GM12878 (cell line): ENCODE data around the gene PLEKHS1. TPM values are rescaled to one million over a fixed set of nuclear protein-coding genes. Genes with fewer than 3 reads are reported as not detected.

Experiments
- ATAC-seq: fragments of 200-7000 bp; cut with Tn5 transposase; 3 replicates; pipeline ENCODE4 v1.9.1; 2020; ENCODE audit warnings: mild to moderate bottlenecking, moderate library complexity
- BruUV-seq: library from RNA; stranded (reverse); fragments of 400-500 nt; replicated peaks from 2 replicates; lab custom pipeline; 2021; lab: Mats Ljungman, UMichigan
- CTCF ChIA-PET: fragments of 300-600 bp; sonication (Branson Sonifier 250); formaldehyde crosslinking; extraction: SDS; loops from one replicate; lab custom pipeline; 2021; ENCODE audit warnings: inconsistent platforms; lab: Yijun Ruan, JAX
- POLR2A ChIA-PET: fragments of 350-600 bp; formaldehyde crosslinking; extraction: SDS; loops from one replicate; lab custom pipeline; 2021; ENCODE audit warnings: inconsistent platforms; lab: Charles Lee
- RAD21 ChIA-PET: fragments of 300-600 bp; sonication (Branson Sonifier 250); formaldehyde crosslinking; loops from one replicate; lab custom pipeline; 2023; ENCODE audit warnings: antibody characterized with exemption; ENCODE audit not compliant: unreplicated experiment; lab: Charles Lee
- SMC1A ChIA-PET: fragments of 300-600 bp; sonication (Branson Sonifier 250); formaldehyde crosslinking; loops from one replicate; lab custom pipeline; 2023; ENCODE audit not compliant: unreplicated experiment, uncharacterized antibody; lab: Charles Lee
- DNase-seq: peaks from one replicate; pipeline ENCODE4 v3.0.0-alpha.2; 2011; ENCODE audit warnings: low read depth, low spot score
- FAIRE-seq: peaks from 3 replicates; lab custom pipeline; 2011; peaks lifted over from hg19 to GRCh38; lab: Jason Lieb, UNC
- H2AFZ ChIP-seq: 2 replicates; pipeline ENCODE4 v1.6.0; 2011; ENCODE audit warnings: low read depth, low read length, control low read depth; ENCODE audit not compliant: control insufficient read depth
- H3K27ac ChIP-seq: 2 replicates; pipeline ENCODE4 v1.5.1; 2011; ENCODE audit warnings: control low read depth; ENCODE audit not compliant: control insufficient read depth, insufficient read depth
- H3K27me3 ChIP-seq, 2 experiments: replicated peaks in 1 of 2; 2 replicates each; pipeline versions ENCODE4 v1.6.0 to v1.6.1; 2011; ENCODE audit warnings: low read length in 1 of 2; ENCODE audit not compliant: control insufficient read depth in 2 of 2, insufficient read depth in 2 of 2
- H3K36me3 ChIP-seq, 2 experiments: 2 replicates each; pipeline ENCODE4 v1.5.1; 2011; ENCODE audit warnings: low read length in 1 of 2; ENCODE audit not compliant: control insufficient read depth in 2 of 2, insufficient read depth in 2 of 2
- H3K4me1 ChIP-seq: 2 replicates; pipeline ENCODE4 v1.6.1; 2011; ENCODE audit warnings: mild to moderate bottlenecking, low read length, moderate library complexity, mixed read lengths; ENCODE audit not compliant: control insufficient read depth, insufficient read depth
- H3K4me2 ChIP-seq: 2 replicates; pipeline ENCODE4 v1.6.0; 2011; ENCODE audit warnings: control low read depth; ENCODE audit not compliant: control insufficient read depth, insufficient read depth
- H3K4me3 ChIP-seq: fragments of 200-600 bp; sonication (generic); 2 replicates; pipeline ENCODE4 v1.5.1; 2016
- H3K79me2 ChIP-seq: 2 replicates; pipeline ENCODE4 v1.6.0; 2011; ENCODE audit warnings: low read length; ENCODE audit not compliant: control insufficient read depth, insufficient read depth
- H3K9ac ChIP-seq: 2 replicates; pipeline ENCODE4 v1.8.0; 2011; ENCODE audit warnings: low read length, control low read depth, mixed read lengths; ENCODE audit not compliant: control insufficient read depth, insufficient read depth
- H3K9me3 ChIP-seq: replicated peaks from 3 replicates; pipeline ENCODE4 v1.5.1; 2011; ENCODE audit warnings: mild to moderate bottlenecking, low read length; ENCODE audit not compliant: control insufficient read depth, insufficient read depth
- H4K20me1 ChIP-seq: 2 replicates; pipeline ENCODE4 v1.6.0; 2011; ENCODE audit not compliant: control insufficient read depth, insufficient read depth
- CBFB ChIP-seq: IDR thresholded peaks from 2 replicates; pipeline ENCODE4 v1.6.1; 2016; ENCODE audit warnings: antibody characterized with exemption, low read depth
- FOXK2 ChIP-seq: fragments of 450-650 bp; IDR thresholded peaks from 2 replicates; pipeline ENCODE4 v1.6.1; 2017; ENCODE audit warnings: mild to moderate bottlenecking, moderate library complexity
- GABPA ChIP-seq: IDR thresholded peaks from 2 replicates; pipeline ENCODE4 v1.6.1; 2014; ENCODE audit warnings: antibody characterized with exemption, low read depth, mild to moderate bottlenecking, inconsistent platforms
- HSF1 ChIP-seq: fragments of 150-350 bp; IDR thresholded peaks from 2 replicates; pipeline ENCODE4 v1.6.1; 2014; ENCODE audit warnings: mild to moderate bottlenecking, low read depth, low read length
- NFYB ChIP-seq: IDR thresholded peaks from 2 replicates; pipeline ENCODE4 v1.6.1; 2011; ENCODE audit warnings: low read depth, mild to moderate bottlenecking, low read length, improper control_type of control experiment, moderate library complexity; ENCODE audit not compliant: insufficient read depth
- NR2C2 ChIP-seq: IDR thresholded peaks from 2 replicates; pipeline ENCODE4 v1.6.1; 2011; ENCODE audit warnings: borderline replicate concordance, low read depth; ENCODE audit not compliant: control insufficient read depth, insufficient read length
- USF2 ChIP-seq: IDR thresholded peaks from 2 replicates; pipeline ENCODE4 v1.6.1; 2011; ENCODE audit warnings: low read depth, low read length, improper control_type of control experiment, borderline replicate concordance
- ZNF217 ChIP-seq: fragments of 450-650 bp; IDR thresholded peaks from 2 replicates; pipeline ENCODE4 v1.6.1; 2017; ENCODE audit warnings: antibody characterized with exemption, mild to moderate bottlenecking
- ZNF592 ChIP-seq: fragments of 450-650 bp; IDR thresholded peaks from 2 replicates; pipeline ENCODE4 v1.6.1; 2017; ENCODE audit warnings: mild to moderate bottlenecking, moderate library complexity
- WGBS: methylation state at CpG from one replicate; pipeline ENCODE4 v1.1.6; 2016; ENCODE audit warnings: low lambda C conversion rate; ENCODE audit not compliant: insufficient replicate concordance, insufficient coverage; ENCODE audit errors: missing lambda C conversion rate; 5-methylcytosine and 5-hydroxymethylcytosine counted together
- in situ Hi-C: fragments of 300-500 bp; cut with MboI; formaldehyde crosslinking; loops from 9 replicates; pipeline ENCODE4 v1.14.3; 2018; ENCODE audit warnings: mixed read lengths
- intact Hi-C: fragments of 100-400 bp; cut with micrococcal nuclease; formaldehyde crosslinking; loops from one replicate; pipeline ENCODE4 v1.14.2; 2022; ENCODE audit not compliant: unreplicated experiment
- polyA plus RNA-seq, 11 experiments: library from polyadenylated mRNA; depleted of rRNA in 4 of 11; unstranded in 6 of 11; stranded (reverse) in 5 of 11; fragments of >200 nt; fragmentation: Nextera tagmentation in 4 of 11; fragmentation: Illumina TruSeq in 1 of 11; extraction: Ambion mirVana in 4 of 11; extraction: Trizol in 1 of 11; gene quantifications; 1 replicate in 1 of 11; 2 replicates in 10 of 11; pipeline versions ENCODE4 v1.2.1 to v1.2.3, GENCODE V29; 2011 to 2016; ENCODE audit warnings: inconsistent platforms in 2 of 11, missing spikeins in 2 of 11, low read depth in 1 of 11
- total RNA-seq, 4 experiments: library from RNA; depleted of rRNA in 3 of 4; stranded (reverse); fragments of >200 nt in 3 of 4; fragmentation: Illumina TruSeq in 1 of 4; extraction: Trizol in 1 of 4; gene quantifications; 2 replicates each; pipeline versions ENCODE4 v1.2.1 to v1.2.3, GENCODE V29; 2013 to 2021

PLEKHS1 gene
- total and polyA plus RNA-seq, 10 of the 15 experiments (the other 5 are each of a cell fraction or from before 2014, with no cell fraction given) = 0.04 to 0.17 TPM; not detected in 8

DNA sequence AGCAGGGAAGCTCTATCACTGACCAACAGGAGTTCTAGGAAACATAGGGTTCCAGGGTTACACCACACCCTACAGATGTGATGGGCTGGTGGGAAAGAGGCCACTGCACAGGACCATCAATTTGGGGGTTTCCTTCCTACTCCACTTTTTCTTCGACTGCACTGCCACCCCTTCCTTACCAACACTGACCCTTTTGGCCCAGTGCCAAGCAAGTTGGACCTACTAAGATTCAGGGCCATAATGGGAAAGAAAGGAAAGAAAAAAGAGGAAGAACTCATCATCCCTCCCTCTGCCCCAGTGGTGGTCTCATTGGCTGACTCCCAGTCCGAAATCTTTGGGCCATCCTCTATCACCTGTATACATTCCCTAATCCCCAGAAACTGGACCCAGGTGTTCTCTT lies 6.1 kb upstream of the PLEKHS1 start:
- H3K36me3 ChIP-seq = no peaks in the 10 kb centered on the region
- no peaks in the 10 kb centered on the region for H3K79me2 ChIP-seq
- H2AFZ ChIP-seq = no peak overlapping the region
- in situ Hi-C loops = no loop called here
- ChIA-PET POLR2A (no interaction called here), SMC1A (no interaction called here), RAD21 (no interaction called here), CTCF (no interaction called here)
- no peak overlapping the region for H3K27ac ChIP-seq
- no peak for DNase-seq
- intact Hi-C loops = no loop called here
- H3K9ac ChIP-seq = no peak overlapping the region
- TF ChIP-seq ZNF217 (no peak), NFYB (no peak), USF2 (no peak)
- H3K27me3 ChIP-seq = no peaks in the 10 kb centered on the region
- H3K4me2 ChIP-seq = no peak overlapping the region
- no peaks in the 10 kb centered on the region for H3K4me1 ChIP-seq
- H3K9me3 ChIP-seq = no peaks in the 10 kb centered on the region
- BruUV-seq = no TSS peak
- H4K20me1 ChIP-seq = no peaks in the 10 kb centered on the region
- FAIRE-seq = no peak
- ATAC-seq = no peak
- WGBS = 28% methylated on average over 2 of the region's 2 CpGs
- no peak overlapping the region for H3K4me3 ChIP-seq

DNA sequence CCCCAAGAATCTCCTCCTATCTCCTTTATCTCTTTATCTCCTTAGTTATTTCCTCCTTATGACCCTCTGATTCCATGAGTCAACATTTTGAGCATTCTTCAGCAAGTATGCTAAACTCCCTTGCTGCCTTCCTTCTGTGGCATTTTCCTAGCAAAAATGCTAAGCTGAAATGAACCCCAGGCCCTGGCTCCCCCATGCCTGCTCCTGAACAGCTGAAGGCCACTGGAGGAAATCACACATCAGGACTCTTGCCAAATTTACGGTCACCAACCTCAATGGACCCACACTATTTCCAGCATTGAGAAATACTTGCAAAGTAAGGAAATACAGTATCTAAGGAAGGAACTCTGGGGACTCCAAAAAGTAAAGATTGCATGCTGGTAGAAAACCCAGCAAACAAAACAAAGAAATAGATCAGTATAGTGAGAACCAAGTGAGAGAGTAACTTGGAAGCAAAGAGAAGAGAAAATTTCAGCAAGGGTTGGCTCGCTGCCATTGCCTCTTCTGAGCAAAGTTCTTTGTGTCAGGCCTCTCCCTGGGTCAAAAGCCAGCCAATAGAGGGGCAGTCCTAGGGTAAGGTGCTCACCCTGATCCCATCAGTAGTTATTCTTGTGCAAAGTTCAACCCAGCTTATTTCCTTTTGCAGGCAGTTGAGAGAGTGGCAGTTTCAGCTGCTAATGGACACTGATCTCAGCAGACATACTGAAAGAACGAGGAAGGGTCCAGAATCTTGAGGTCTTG lies 5.1 kb upstream of the PLEKHS1 start:
- no TSS peak for BruUV-seq
- Histone ChIP-seq H3K9ac (no peak overlapping the region), H3K4me2 (no peak overlapping the region), H3K79me2 (no peaks in the 10 kb centered on the region), H3K36me3 (no peaks in the 10 kb centered on the region), H3K4me1 (no peaks in the 10 kb centered on the region), H3K27ac (no peak overlapping the region), H4K20me1 (no peaks in the 10 kb centered on the region), H3K4me3 (no peak overlapping the region), H3K27me3 (no peaks in the 10 kb centered on the region), H2AFZ (no peak overlapping the region), H3K9me3 (no peaks in the 10 kb centered on the region)
- intact Hi-C loops (no loop called here), in situ Hi-C loops (no loop called here)
- ATAC-seq (no peak), DNase-seq (no peak), FAIRE-seq (no peak)
- ChIA-PET CTCF (no interaction called here), POLR2A (no interaction called here), RAD21 (no interaction called here), SMC1A (no interaction called here)
- whole genome bisulfite sequencing = 19% methylated on average over 3 of the region's 3 CpGs
- no peak for TF ChIP-seq GABPA
- TF ChIP-seq NR2C2 = no peak
- no peak for TF ChIP-seq CBFB
- TF ChIP-seq FOXK2 = no peak
- TF ChIP-seq ZNF592 = no peak
- TF ChIP-seq HSF1 = no peak
